IMR-90 (cell line): ENCODE data around the gene GPR84. TPM values are rescaled to one million over a fixed set of nuclear protein-coding genes. Genes with fewer than 3 reads are reported as not detected.

Source experiments
- ATAC-seq: fragments of 200-7000 bp; cut with Tn5 transposase; 2 replicates; pipeline ENCODE4 v1.9.1; 2020; ENCODE audit warnings: low read depth, mild to moderate bottlenecking, moderate library complexity
- BruUV-seq: library from RNA; stranded (reverse); fragments of 400-500 nt; replicated peaks from 2 replicates; lab custom pipeline; 2021; lab: Mats Ljungman, UMichigan
- CTCF ChIA-PET: fragments of 300-600 bp; formaldehyde crosslinking; extraction: SDS; loops from one replicate; lab custom pipeline; 2021; ENCODE audit warnings: antibody characterized with exemption; lab: Yijun Ruan, JAX
- POLR2A ChIA-PET: fragments of 300-600 bp; sonication (Branson Sonifier 250); formaldehyde crosslinking; loops from one replicate; lab custom pipeline; 2022; ENCODE audit warnings: antibody characterized with exemption; ENCODE audit not compliant: unreplicated experiment; lab: Charles Lee
- DNase-seq: peaks from one replicate; pipeline ENCODE4 v3.0.0; 2013
- H2AFZ ChIP-seq: replicated peaks from 2 replicates; pipeline ENCODE3; 2013; ENCODE audit warnings: low read length, mild to moderate bottlenecking; ENCODE audit not compliant: poor library complexity
- H2AK5ac ChIP-seq: 2 replicates; pipeline ENCODE4 v1.6.1; 2013; ENCODE audit warnings: low read depth, low read length, inconsistent platforms
- H2AK9ac ChIP-seq: replicated peaks from 2 replicates; pipeline ENCODE3; 2013; ENCODE audit warnings: mild to moderate bottlenecking, low read depth, low read length, moderate library complexity; ENCODE audit not compliant: poor library complexity
- H2BK120ac ChIP-seq: 2 replicates; pipeline ENCODE4 v1.6.1; 2013; ENCODE audit warnings: low read depth, low read length, inconsistent platforms
- H2BK15ac ChIP-seq: 3 replicates; pipeline ENCODE4 v1.6.1; 2013; ENCODE audit warnings: low read depth, low read length, inconsistent platforms
- H2BK20ac ChIP-seq: 2 replicates; pipeline ENCODE4 v1.6.1; 2013; ENCODE audit warnings: low read depth, mild to moderate bottlenecking, inconsistent platforms, low read length, moderate library complexity
- H2BK5ac ChIP-seq: 2 replicates; pipeline ENCODE4 v1.6.1; 2013; ENCODE audit warnings: mild to moderate bottlenecking, low read depth, low read length, inconsistent platforms; ENCODE audit not compliant: poor library complexity, severe bottlenecking
- H3K14ac ChIP-seq: replicated peaks from 2 replicates; pipeline ENCODE4 v1.6.1; 2013; ENCODE audit warnings: low read depth, low read length, inconsistent platforms
- H3K18ac ChIP-seq: 2 replicates; pipeline ENCODE4 v1.6.1; 2013; ENCODE audit warnings: low read depth, low read length, control low read depth
- H3K23ac ChIP-seq: 2 replicates; pipeline ENCODE4 v1.6.1; 2013; ENCODE audit warnings: low read depth, low read length, inconsistent platforms
- H3K27ac ChIP-seq: 2 replicates; pipeline ENCODE4 v1.5.1; 2013; ENCODE audit warnings: mild to moderate bottlenecking, control low read depth, low read length; ENCODE audit not compliant: insufficient read depth
- H3K27me3 ChIP-seq: 2 replicates; pipeline ENCODE4 v1.6.1; 2013; ENCODE audit warnings: low read length; ENCODE audit not compliant: control insufficient read depth, insufficient read depth
- H3K36me3 ChIP-seq: 2 replicates; pipeline ENCODE4 v1.6.1; 2013; ENCODE audit warnings: low read length, mixed read lengths; ENCODE audit not compliant: control insufficient read depth, insufficient read depth
- H3K4ac ChIP-seq: 2 replicates; pipeline ENCODE4 v1.6.1; 2013; ENCODE audit warnings: low read depth, low read length, inconsistent platforms
- H3K4me1 ChIP-seq: 2 replicates; pipeline ENCODE4 v1.6.1; 2013; ENCODE audit warnings: low read length, mixed read lengths; ENCODE audit not compliant: control insufficient read depth, insufficient read depth
- H3K4me2 ChIP-seq: 2 replicates; pipeline ENCODE4 v1.6.1; 2013; ENCODE audit warnings: low read depth, mild to moderate bottlenecking, control low read depth, low read length, moderate library complexity
- H3K4me3 ChIP-seq: 2 replicates; pipeline ENCODE4 v1.5.1; 2013; ENCODE audit warnings: low read depth, mild to moderate bottlenecking, control low read depth, low read length, moderate library complexity; ENCODE audit not compliant: insufficient read depth
- H3K56ac ChIP-seq: 2 replicates; pipeline ENCODE4 v1.6.1; 2013; ENCODE audit warnings: low read length, inconsistent platforms; ENCODE audit not compliant: insufficient read depth; ENCODE audit errors: extremely low read depth
- H3K79me1 ChIP-seq, 2 experiments: 2 replicates each; pipeline ENCODE4 v1.6.1; 2013; ENCODE audit warnings: low read length in 2 of 2, inconsistent platforms in 1 of 2, low read depth in 1 of 2
- H3K9ac ChIP-seq: 2 replicates; pipeline ENCODE4 v1.6.1; 2013; ENCODE audit warnings: low read depth, low read length, control low read depth
- H3K9me1 ChIP-seq: 2 replicates; pipeline ENCODE4 v1.6.1; 2013; ENCODE audit warnings: low read length, inconsistent platforms; ENCODE audit not compliant: insufficient read depth
- H3K9me3 ChIP-seq: 2 replicates; pipeline ENCODE4 v1.6.1; 2013; ENCODE audit warnings: low read length; ENCODE audit not compliant: control insufficient read depth, insufficient read depth
- H4K20me1 ChIP-seq: 2 replicates; pipeline ENCODE4 v1.6.1; 2013; ENCODE audit warnings: low read length, inconsistent platforms; ENCODE audit not compliant: insufficient read depth
- H4K5ac ChIP-seq: 2 replicates; pipeline ENCODE4 v1.6.1; 2013; ENCODE audit warnings: mild to moderate bottlenecking, low read depth, low read length, control low read depth
- H4K8ac ChIP-seq, 2 experiments: 2 replicates each; pipeline ENCODE4 v1.6.1; 2013; ENCODE audit warnings: low read depth in 2 of 2, low read length in 2 of 2, control low read depth in 1 of 2, inconsistent platforms in 1 of 2
- H4K91ac ChIP-seq: 2 replicates; pipeline ENCODE4 v1.6.1; 2013; ENCODE audit warnings: low read depth, low read length, inconsistent platforms; ENCODE audit not compliant: insufficient read depth
- CEBPB ChIP-seq: IDR thresholded peaks from 2 replicates; pipeline ENCODE4 v1.6.1; 2012; ENCODE audit warnings: low read depth, low read length, improper control_type of control experiment
- CHD1 ChIP-seq: IDR thresholded peaks from 2 replicates; pipeline ENCODE4 v1.6.1; 2012; ENCODE audit warnings: low read depth, low read length, improper control_type of control experiment
- ELK1 ChIP-seq: fragments of 150-350 bp; IDR thresholded peaks from 2 replicates; pipeline ENCODE4 v1.6.1; 2016; ENCODE audit warnings: low read depth, mild to moderate bottlenecking, low read length, moderate library complexity, borderline replicate concordance
- FOS ChIP-seq: fragments of 150-350 bp; IDR thresholded peaks from 2 replicates; pipeline ENCODE4 v1.6.1; 2016; ENCODE audit warnings: low read depth, low read length
- MXI1 ChIP-seq: IDR thresholded peaks from 2 replicates; pipeline ENCODE4 v1.6.1; 2012; ENCODE audit warnings: low read depth, mild to moderate bottlenecking, low read length, moderate library complexity, borderline replicate concordance
- dilution Hi-C: fragments of 300-500 bp; cut with HindIII; formaldehyde crosslinking; loops from one replicate; pipeline ENCODE4 v1.14.3; 2018; ENCODE audit warnings: low sequenced_read_pairs; ENCODE audit not compliant: unreplicated experiment
- in situ Hi-C: fragments of 300-500 bp; cut with MboI; formaldehyde crosslinking; loops from 3 replicates; pipeline ENCODE4 v1.14.3; 2019; ENCODE audit warnings: low sequenced_read_pairs, inconsistent platforms, mixed read lengths
- intact Hi-C: fragments of 100-400 bp; cut with micrococcal nuclease; formaldehyde crosslinking; loops from 2 replicates; pipeline ENCODE4 v1.10.0; 2022
- polyA plus RNA-seq, 3 experiments: library from polyadenylated mRNA; depleted of rRNA; stranded (reverse); fragments of >200 nt; gene quantifications; 2 replicates each; pipeline ENCODE4 v1.2.3, GENCODE V29; 2012; ENCODE audit warnings: low replicate concordance in 1 of 3
- total RNA-seq: library from RNA; depleted of rRNA; stranded (reverse); fragments of >200 nt; gene quantifications from 2 replicates; pipeline ENCODE4 v1.2.3, GENCODE V29; 2012
- TF ChIP-seq, protein P1 (sequence below): conservative IDR thresholded peaks from 2 replicates; pipeline ENCODE4 v1.5.1; 2012; ENCODE audit warnings: mild to moderate bottlenecking, low read depth, low read length, improper control_type of control experiment

The GPR84 gene
- total and polyA plus RNA-seq, 2 of the 4 experiments (the other 2 are of a cell fraction) = not detected

GRCh38 chr12:54395545-54395944 lies 31.3 kb upstream of the GPR84 start:
- H4K20me1 ChIP-seq = peaks cover 58% of the 10 kb centered on the region

More at GRCh38 chr12:54395545-54395944, 31.3 kb upstream of the GPR84 start:
- H3K9me1 ChIP-seq = no peaks in the 10 kb centered on the region
- in situ Hi-C loops = loop anchor here (5.0 kb wide), 1 partner anchor 47 kb away; no protein-coding TSS in a partner anchor
- H3K4me1 ChIP-seq = no peaks in the 10 kb centered on the region
- H2AFZ ChIP-seq = no peak overlapping the region
- H3K23ac ChIP-seq = no peak overlapping the region
- no peak for DNase-seq
- no peak overlapping the region for H3K9ac ChIP-seq
- no peak overlapping the region for H3K18ac ChIP-seq
- no peak overlapping the region for H3K56ac ChIP-seq
- dilution Hi-C loops = no loop called here
- H4K5ac ChIP-seq = no peak overlapping the region
- peaks cover 13 to 36% of the 10 kb centered on the region in 2 experiments; a peak in 3 of 4 replicates for H3K79me1 ChIP-seq
- no peak overlapping the region for H2BK15ac ChIP-seq
- POLR2A ChIA-PET = no interaction called here
- H3K9me3 ChIP-seq = no peaks in the 10 kb centered on the region
- no peak for ATAC-seq
- TF ChIP-seq FOS (no peak), CHD1 (no peak), MXI1 (no peak), CEBPB (no peak), ELK1 (no peak)
- TF ChIP-seq, protein P1, sequence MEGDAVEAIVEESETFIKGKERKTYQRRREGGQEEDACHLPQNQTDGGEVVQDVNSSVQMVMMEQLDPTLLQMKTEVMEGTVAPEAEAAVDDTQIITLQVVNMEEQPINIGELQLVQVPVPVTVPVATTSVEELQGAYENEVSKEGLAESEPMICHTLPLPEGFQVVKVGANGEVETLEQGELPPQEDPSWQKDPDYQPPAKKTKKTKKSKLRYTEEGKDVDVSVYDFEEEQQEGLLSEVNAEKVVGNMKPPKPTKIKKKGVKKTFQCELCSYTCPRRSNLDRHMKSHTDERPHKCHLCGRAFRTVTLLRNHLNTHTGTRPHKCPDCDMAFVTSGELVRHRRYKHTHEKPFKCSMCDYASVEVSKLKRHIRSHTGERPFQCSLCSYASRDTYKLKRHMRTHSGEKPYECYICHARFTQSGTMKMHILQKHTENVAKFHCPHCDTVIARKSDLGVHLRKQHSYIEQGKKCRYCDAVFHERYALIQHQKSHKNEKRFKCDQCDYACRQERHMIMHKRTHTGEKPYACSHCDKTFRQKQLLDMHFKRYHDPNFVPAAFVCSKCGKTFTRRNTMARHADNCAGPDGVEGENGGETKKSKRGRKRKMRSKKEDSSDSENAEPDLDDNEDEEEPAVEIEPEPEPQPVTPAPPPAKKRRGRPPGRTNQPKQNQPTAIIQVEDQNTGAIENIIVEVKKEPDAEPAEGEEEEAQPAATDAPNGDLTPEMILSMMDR = no peak
- no peak overlapping the region for H3K27ac ChIP-seq
- H3K14ac ChIP-seq = no peak overlapping the region
- no peak overlapping the region for H2BK20ac ChIP-seq
- no peak overlapping the region for H3K4ac ChIP-seq
- H2AK5ac ChIP-seq = no peak overlapping the region
- H3K4me3 ChIP-seq = no peak overlapping the region
- peaks cover 69% of the 10 kb centered on the region for H3K36me3 ChIP-seq
- H2BK5ac ChIP-seq = no peak overlapping the region
- no peak overlapping the region for H4K8ac ChIP-seq
- no peaks in the 10 kb centered on the region for H3K27me3 ChIP-seq
- intact Hi-C loops = no loop called here
- H3K4me2 ChIP-seq = no peak overlapping the region
- TSS peak; percentile 98 for BruUV-seq
- H2AK9ac ChIP-seq = peak overlapping the region; percentile 32
- no peak overlapping the region for H2BK120ac ChIP-seq
- CTCF ChIA-PET = interaction anchor here (1.2 kb wide), 2 partner anchors 16 to 44 kb away, joined by 4 to 5 read pairs; no protein-coding TSS in a partner anchor
- no peak overlapping the region for H4K91ac ChIP-seq
